Osteoblast (primary cell): ENCODE results near the gene KCTD10. TPM values are rescaled to one million over a fixed set of nuclear protein-coding genes. Genes with fewer than 3 reads are reported as not detected.
A peak's percentile ranks its signal among the peaks of the same experiment; 100 is the strongest.

ENCODE experiments used
- DNase-seq: peaks from one replicate; pipeline ENCODE4 v3.0.0; 2011; ENCODE audit warnings: low spot score, mixed read lengths; ENCODE audit not compliant: insufficient read length; ENCODE audit errors: missing footprints
- H2AFZ ChIP-seq: 2 replicates; pipeline ENCODE4 v1.6.0; 2011; ENCODE audit warnings: mild to moderate bottlenecking, low read length
- H3K27ac ChIP-seq: 2 replicates; pipeline ENCODE4 v1.5.1; 2011; ENCODE audit warnings: mild to moderate bottlenecking, low read depth, low read length, moderate library complexity
- H3K27me3 ChIP-seq: 2 replicates; pipeline ENCODE4 v1.6.0; 2012; ENCODE audit warnings: mild to moderate bottlenecking, control low read depth, inconsistent platforms, low read length, moderate library complexity; ENCODE audit not compliant: insufficient read depth
- H3K36me3 ChIP-seq: 2 replicates; pipeline ENCODE4 v1.5.1; 2011; ENCODE audit warnings: mild to moderate bottlenecking, low read length, control low read depth, moderate library complexity; ENCODE audit not compliant: insufficient read depth
- H3K4me1 ChIP-seq: 2 replicates; pipeline ENCODE4 v1.5.1; 2011; ENCODE audit warnings: mild to moderate bottlenecking, low read length, control low read depth, moderate library complexity; ENCODE audit not compliant: insufficient read depth
- H3K4me2 ChIP-seq: 2 replicates; pipeline ENCODE4 v1.6.0; 2011; ENCODE audit warnings: mild to moderate bottlenecking, low read length; ENCODE audit not compliant: insufficient read depth
- H3K4me3 ChIP-seq: fragments of 200-600 bp; sonication (generic); 3 replicates; pipeline ENCODE4 v1.5.1; 2012; ENCODE audit warnings: mild to moderate bottlenecking, low read length, inconsistent platforms; ENCODE audit not compliant: insufficient read depth
- H3K79me2 ChIP-seq: 2 replicates; pipeline ENCODE4 v1.6.0; 2012; ENCODE audit warnings: mild to moderate bottlenecking, low read length, control low read depth, inconsistent platforms; ENCODE audit not compliant: insufficient read depth
- H3K9me3 ChIP-seq: 2 replicates; pipeline ENCODE4 v1.5.1; 2011; ENCODE audit warnings: low read depth, low read length, control low read depth
- H4K20me1 ChIP-seq: 2 replicates; pipeline ENCODE4 v1.6.0; 2012; ENCODE audit warnings: mild to moderate bottlenecking, low read length, control low read depth; ENCODE audit not compliant: insufficient read depth
- total RNA-seq: library from RNA; depleted of rRNA; stranded (reverse); fragments of >200 nt; gene quantifications from 2 replicates; pipeline ENCODE4 v1.2.3, GENCODE V29; 2012
- TF ChIP-seq, protein P1 (sequence below): IDR thresholded peaks from 2 replicates; pipeline ENCODE4 v1.5.1; 2011; ENCODE audit warnings: mild to moderate bottlenecking, low read depth, low read length, moderate library complexity; ENCODE audit errors: extremely low read depth

KCTD10 gene
- total RNA-seq, 1 donor, result 102 TPM

DNA sequence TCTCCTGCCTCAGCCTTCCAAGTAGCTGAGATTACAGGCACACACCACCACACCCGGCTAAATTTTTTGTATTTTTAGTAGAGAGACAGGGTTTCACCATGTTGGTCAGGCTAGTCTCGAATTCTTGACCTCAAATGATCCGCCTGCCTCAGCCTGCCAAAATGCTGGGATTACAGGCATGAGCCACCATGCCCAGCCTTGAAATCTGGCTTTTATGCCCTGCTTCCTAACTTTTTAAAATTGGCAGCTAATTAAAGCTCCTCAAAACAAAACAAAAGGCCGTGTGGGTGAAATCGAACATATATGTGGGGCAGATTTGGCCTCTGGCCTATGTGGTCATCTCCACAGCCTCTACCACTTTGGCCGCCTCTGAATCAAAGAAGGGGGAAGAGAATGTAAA lies 37.9 kb downstream of the KCTD10 start:
- Histone ChIP-seq H3K9me3 (no peaks in the 10 kb centered on the region), H3K36me3 (peaks cover 9% of the 10 kb centered on the region), H2AFZ (no peak overlapping the region), H3K27me3 (no peaks in the 10 kb centered on the region), H3K27ac (peak overlapping the region; percentile 72), H3K4me1 (peaks cover 41% of the 10 kb centered on the region), H3K4me2 (peak overlapping the region; percentile 41), H3K79me2 (no peaks in the 10 kb centered on the region), H3K4me3 (no peak overlapping the region), H4K20me1 (no peaks in the 10 kb centered on the region)
- DNase-seq, result no peak
- TF ChIP-seq, protein P1, sequence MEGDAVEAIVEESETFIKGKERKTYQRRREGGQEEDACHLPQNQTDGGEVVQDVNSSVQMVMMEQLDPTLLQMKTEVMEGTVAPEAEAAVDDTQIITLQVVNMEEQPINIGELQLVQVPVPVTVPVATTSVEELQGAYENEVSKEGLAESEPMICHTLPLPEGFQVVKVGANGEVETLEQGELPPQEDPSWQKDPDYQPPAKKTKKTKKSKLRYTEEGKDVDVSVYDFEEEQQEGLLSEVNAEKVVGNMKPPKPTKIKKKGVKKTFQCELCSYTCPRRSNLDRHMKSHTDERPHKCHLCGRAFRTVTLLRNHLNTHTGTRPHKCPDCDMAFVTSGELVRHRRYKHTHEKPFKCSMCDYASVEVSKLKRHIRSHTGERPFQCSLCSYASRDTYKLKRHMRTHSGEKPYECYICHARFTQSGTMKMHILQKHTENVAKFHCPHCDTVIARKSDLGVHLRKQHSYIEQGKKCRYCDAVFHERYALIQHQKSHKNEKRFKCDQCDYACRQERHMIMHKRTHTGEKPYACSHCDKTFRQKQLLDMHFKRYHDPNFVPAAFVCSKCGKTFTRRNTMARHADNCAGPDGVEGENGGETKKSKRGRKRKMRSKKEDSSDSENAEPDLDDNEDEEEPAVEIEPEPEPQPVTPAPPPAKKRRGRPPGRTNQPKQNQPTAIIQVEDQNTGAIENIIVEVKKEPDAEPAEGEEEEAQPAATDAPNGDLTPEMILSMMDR, result no peak

DNA sequence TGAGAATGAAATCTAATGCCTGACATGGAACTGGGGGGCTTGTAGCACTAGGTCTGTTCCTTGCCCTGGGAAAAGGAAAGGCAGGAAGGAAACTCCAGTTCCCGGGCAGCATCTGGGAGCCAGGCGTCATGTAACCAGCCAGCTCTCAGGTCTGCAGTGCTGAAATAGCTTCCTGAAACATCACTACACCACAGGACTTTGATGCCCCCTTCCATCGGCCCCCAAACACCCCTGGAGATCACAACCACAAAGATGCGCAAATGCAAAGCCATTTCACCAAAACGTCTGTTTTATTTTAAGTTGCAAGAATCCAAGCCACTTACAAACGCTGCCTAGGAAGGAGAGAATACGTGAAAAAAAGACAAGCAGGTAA lies 40.9 kb downstream of the KCTD10 start:
- no peak for DNase-seq
- TF ChIP-seq, protein P1, result no peak
- H3K9me3 ChIP-seq, result no peaks in the 10 kb centered on the region
- no peak overlapping the region for H3K27ac ChIP-seq
- H4K20me1 ChIP-seq, result no peaks in the 10 kb centered on the region
- H3K4me1 ChIP-seq, result peaks cover 37% of the 10 kb centered on the region
- H3K27me3 ChIP-seq, result no peaks in the 10 kb centered on the region
- H3K4me2 ChIP-seq, result no peak overlapping the region
- no peak overlapping the region for H3K4me3 ChIP-seq
- H3K79me2 ChIP-seq, result no peaks in the 10 kb centered on the region
- H2AFZ ChIP-seq, result no peak overlapping the region
- H3K36me3 ChIP-seq, result no peaks in the 10 kb centered on the region

DNA sequence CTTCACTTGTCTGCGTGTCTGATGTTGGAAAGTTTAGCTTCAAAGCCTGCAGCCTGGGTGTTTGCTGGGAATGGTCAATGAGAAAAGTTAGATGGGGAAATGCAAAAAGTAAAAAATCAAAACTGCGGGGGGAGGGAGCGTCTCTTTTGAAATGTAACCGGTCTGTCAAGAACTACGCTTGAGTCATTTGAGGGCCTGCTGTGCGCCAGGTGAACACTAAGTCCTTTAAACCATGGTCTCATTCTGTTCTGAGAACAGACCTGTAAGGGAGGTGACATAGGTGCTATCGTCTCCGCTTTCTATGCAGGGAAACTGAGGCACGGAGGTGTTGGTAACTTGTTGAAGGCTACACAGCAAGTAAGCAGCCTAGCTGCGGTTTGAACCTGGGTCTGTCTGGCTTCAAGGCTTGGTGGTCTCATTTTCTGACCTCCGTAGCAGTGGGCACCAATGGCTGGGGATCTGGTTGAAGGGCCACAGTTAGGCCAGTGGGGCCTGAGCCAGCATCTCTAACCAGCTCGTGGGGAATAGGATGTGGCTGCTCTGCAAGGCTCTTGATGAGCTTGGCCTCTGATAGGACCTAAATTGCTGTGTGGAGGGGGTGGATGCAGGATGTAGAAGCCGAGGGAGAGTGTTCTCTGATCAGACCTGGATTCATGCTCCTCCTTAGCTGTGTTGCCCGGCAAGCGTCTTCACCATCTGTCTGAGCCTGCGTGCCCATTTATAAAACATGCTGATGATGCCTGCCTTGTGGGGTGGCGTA lies 41.5 kb downstream of the KCTD10 start:
- Histone ChIP-seq H2AFZ (no peak overlapping the region), H3K27me3 (no peaks in the 10 kb centered on the region), H3K79me2 (no peaks in the 10 kb centered on the region), H4K20me1 (no peaks in the 10 kb centered on the region), H3K4me1 (peaks cover 31% of the 10 kb centered on the region), H3K4me2 (no peak overlapping the region), H3K4me3 (no peak overlapping the region), H3K36me3 (no peaks in the 10 kb centered on the region), H3K9me3 (no peaks in the 10 kb centered on the region), H3K27ac (no peak overlapping the region)
- DNase-seq, result no peak
- TF ChIP-seq, protein P1, result no peak

DNA sequence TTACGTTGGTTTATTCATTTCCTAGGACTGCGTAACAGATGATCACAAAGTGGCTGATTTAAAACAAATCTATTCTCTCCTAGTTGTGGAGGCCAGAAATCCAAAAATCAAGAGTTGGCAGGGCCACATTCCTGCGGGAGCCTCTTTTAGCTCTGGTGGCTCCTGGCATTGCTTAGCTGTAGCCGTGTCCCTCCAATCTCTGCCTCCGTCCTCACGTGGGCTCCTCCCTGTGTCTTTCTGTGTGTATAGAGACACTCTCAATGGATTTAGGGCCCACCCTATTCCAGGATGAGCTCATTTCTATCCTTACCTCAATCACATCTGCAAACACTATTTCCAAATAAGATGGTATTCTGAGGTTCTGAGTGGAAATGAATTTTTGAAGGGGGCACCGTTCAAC lies 42.5 kb downstream of the KCTD10 start:
- Histone ChIP-seq H4K20me1 (no peaks in the 10 kb centered on the region), H3K4me1 (peaks cover 21% of the 10 kb centered on the region), H3K27me3 (no peaks in the 10 kb centered on the region), H3K4me2 (no peak overlapping the region), H2AFZ (no peak overlapping the region), H3K36me3 (no peaks in the 10 kb centered on the region), H3K79me2 (no peaks in the 10 kb centered on the region), H3K4me3 (no peak overlapping the region), H3K27ac (no peak overlapping the region), H3K9me3 (no peaks in the 10 kb centered on the region)
- no peak for DNase-seq
- TF ChIP-seq, protein P1, result no peak
